ENCODE results near the gene DVL1. TPM values are rescaled to one million over a fixed set of nuclear protein-coding genes. Genes with fewer than 3 reads are reported as not detected.

Gene DVL1
- total RNA-seq, 4 donors from 2014 or later: 84.4 to 174 (median 88.9) TPM

DNA sequence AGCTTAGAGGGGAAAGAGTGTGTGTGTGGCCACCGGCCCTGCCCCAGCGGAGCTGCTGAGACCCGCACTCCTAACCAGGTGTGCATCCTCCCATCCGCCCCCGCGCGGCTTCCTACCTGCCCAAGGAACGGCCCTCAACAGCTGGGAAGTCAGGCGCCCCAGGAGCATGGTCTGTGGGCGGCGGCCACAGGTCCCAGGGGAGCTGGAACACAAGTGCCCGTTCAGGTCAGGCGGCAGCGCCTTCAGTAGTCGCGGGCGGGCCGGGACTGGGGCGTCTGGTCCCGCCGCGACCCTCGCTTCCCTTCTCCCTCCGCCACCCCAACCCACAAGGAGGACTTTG is 25.3 kb upstream of the DVL1 start:
- ATAC-seq: no peak
- H3K36me3 ChIP-seq: peaks cover 0 to 17% of the 10 kb centered on the region in 2 donors
- H3K27ac ChIP-seq: peak overlapping the region; percentile 85 to 99 (median 96)
- WGBS, 2 donors (ENCODE audit: low coverage in 1 of 2): no CpG with 5 or more reads among the region's 24 CpGs
- no peaks in the 10 kb centered on the region for H3K9me3 ChIP-seq
- H3K4me3 ChIP-seq: peak overlapping the region; percentile 73 to 99
- H3K4me1 ChIP-seq: peaks cover 0 to 43% (median 27%) of the 10 kb centered on the region in 3 donors
- H3K27me3 ChIP-seq: no peaks in the 10 kb centered on the region
- no peak for TF ChIP-seq POLR2AphosphoS5 (IDR thresholded peaks at IDR 0.05)
- no peak for TF ChIP-seq POLR2A (IDR thresholded peaks at IDR 0.05)
- no peak for TF ChIP-seq EP300 (IDR thresholded peaks at IDR 0.05)
- TF ChIP-seq, protein P1, sequence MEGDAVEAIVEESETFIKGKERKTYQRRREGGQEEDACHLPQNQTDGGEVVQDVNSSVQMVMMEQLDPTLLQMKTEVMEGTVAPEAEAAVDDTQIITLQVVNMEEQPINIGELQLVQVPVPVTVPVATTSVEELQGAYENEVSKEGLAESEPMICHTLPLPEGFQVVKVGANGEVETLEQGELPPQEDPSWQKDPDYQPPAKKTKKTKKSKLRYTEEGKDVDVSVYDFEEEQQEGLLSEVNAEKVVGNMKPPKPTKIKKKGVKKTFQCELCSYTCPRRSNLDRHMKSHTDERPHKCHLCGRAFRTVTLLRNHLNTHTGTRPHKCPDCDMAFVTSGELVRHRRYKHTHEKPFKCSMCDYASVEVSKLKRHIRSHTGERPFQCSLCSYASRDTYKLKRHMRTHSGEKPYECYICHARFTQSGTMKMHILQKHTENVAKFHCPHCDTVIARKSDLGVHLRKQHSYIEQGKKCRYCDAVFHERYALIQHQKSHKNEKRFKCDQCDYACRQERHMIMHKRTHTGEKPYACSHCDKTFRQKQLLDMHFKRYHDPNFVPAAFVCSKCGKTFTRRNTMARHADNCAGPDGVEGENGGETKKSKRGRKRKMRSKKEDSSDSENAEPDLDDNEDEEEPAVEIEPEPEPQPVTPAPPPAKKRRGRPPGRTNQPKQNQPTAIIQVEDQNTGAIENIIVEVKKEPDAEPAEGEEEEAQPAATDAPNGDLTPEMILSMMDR (IDR thresholded peaks at IDR 0.05): no peak

DNA sequence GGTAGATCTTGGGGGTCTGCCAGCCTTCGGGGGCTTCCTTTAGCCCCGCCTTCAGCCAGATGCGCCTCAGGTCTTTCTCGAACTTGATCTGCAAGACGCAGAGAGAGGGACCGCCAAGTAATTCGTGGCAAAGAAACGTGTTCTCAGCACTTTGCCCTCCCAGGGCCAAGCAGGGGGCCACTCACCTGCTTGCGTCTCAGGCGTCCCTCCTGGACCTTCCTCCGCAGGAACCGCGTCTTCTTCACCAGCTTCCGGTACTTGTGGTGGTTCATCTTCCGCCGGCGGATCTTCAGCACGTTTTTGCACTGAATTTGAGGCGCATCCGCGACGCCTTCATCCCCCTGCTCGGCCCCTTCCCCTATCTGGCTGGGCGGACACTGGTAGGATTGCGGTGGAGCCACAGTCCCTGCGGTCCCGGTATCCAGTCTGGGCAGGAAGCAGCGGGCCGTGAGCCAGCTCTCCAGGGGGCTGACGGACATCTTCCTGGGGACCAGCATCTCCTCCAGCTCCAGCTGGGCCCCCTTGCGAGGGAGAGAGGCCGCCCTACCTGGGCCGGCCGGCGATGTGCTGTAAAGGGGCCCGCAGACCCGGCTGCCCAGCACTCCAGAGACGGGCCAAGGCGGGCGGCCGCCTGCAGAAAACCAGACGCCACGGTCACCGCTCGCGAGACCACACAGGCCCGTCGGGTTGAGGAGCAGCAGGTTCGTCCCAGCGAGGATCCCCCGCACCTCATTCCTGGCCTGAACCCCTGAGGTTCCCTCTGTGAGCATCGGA is 24.8 kb upstream of the DVL1 start:
- ATAC-seq: no peak
- Histone ChIP-seq H3K4me1 (peaks cover 0 to 43% (median 27%) of the 10 kb centered on the region in 3 donors), H3K4me3 (peak overlapping the region; percentile 73 to 99), H3K27ac (peak overlapping the region in 3 of 4 donors; percentile 95 to 99 (median 97)), H3K27me3 (no peaks in the 10 kb centered on the region), H3K9me3 (no peaks in the 10 kb centered on the region), H3K36me3 (peaks cover 0 to 17% of the 10 kb centered on the region in 2 donors)
- WGBS, 2 donors (ENCODE audit: low coverage in 1 of 2): 83 to 93% methylated on average over 3 to 18 of the region's 52 CpGs
- TF ChIP-seq, protein P1 (IDR thresholded peaks at IDR 0.05): no peak
- no peak for TF ChIP-seq EP300 (IDR thresholded peaks at IDR 0.05)
- no peak for TF ChIP-seq POLR2AphosphoS5 (IDR thresholded peaks at IDR 0.05)
- TF ChIP-seq POLR2A (IDR thresholded peaks at IDR 0.05): no peak

DNA sequence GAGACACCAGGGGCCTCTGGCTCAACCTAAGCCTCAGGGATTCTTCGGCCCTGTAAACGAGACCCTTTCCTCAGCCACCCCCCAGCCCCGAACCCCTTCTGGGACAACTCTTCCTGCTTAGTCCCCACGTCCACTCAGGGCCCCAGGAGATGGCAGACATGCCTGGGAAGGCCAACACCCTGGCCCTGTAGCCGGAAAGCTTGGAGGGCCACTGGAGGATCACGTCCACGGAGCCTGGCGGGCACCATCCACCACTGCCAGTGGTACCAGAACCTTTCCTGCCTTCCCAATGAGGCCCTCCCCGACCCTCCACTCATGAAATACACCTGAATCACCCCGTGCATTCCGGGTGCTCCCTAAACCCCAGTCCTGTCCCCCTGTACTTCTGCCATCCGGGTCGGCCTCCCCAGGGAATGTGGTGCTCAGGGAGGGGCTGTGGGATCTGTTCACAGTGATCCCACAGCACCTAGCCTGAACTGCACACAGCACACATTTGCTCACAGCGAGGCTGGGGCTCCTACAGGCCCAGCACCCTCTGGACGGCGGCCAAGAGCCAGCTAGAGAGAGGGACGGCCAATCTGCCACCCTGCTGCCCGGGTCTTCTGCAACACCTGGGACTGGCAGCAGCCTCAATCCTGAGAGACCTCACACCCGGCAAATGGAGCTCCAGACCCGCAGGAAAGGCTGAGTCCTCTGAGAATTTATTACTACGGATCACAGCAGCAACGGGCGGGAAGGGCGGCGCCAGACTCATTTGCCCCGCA is 24.0 kb upstream of the DVL1 start:
- peaks cover 0 to 17% of the 10 kb centered on the region in 2 donors for H3K36me3 ChIP-seq
- peak overlapping the region in 1 of 2 donors; percentile 99 for H3K4me3 ChIP-seq
- H3K27me3 ChIP-seq: no peaks in the 10 kb centered on the region
- H3K4me1 ChIP-seq: peaks cover 0 to 43% (median 27%) of the 10 kb centered on the region in 3 donors
- no peaks in the 10 kb centered on the region for H3K9me3 ChIP-seq
- 77 to 91% methylated on average over 7 to 8 of the region's 26 CpGs for WGBS, 2 donors (ENCODE audit: low coverage in 1 of 2)
- peak overlapping the region in 1 of 4 donors; percentile 99 for H3K27ac ChIP-seq
- ATAC-seq: no peak
- TF ChIP-seq, protein P1 (IDR thresholded peaks at IDR 0.05): no peak
- TF ChIP-seq POLR2A (IDR thresholded peaks at IDR 0.05) (no peak), POLR2AphosphoS5 (IDR thresholded peaks at IDR 0.05) (no peak), EP300 (IDR thresholded peaks at IDR 0.05) (no peak)

DNA sequence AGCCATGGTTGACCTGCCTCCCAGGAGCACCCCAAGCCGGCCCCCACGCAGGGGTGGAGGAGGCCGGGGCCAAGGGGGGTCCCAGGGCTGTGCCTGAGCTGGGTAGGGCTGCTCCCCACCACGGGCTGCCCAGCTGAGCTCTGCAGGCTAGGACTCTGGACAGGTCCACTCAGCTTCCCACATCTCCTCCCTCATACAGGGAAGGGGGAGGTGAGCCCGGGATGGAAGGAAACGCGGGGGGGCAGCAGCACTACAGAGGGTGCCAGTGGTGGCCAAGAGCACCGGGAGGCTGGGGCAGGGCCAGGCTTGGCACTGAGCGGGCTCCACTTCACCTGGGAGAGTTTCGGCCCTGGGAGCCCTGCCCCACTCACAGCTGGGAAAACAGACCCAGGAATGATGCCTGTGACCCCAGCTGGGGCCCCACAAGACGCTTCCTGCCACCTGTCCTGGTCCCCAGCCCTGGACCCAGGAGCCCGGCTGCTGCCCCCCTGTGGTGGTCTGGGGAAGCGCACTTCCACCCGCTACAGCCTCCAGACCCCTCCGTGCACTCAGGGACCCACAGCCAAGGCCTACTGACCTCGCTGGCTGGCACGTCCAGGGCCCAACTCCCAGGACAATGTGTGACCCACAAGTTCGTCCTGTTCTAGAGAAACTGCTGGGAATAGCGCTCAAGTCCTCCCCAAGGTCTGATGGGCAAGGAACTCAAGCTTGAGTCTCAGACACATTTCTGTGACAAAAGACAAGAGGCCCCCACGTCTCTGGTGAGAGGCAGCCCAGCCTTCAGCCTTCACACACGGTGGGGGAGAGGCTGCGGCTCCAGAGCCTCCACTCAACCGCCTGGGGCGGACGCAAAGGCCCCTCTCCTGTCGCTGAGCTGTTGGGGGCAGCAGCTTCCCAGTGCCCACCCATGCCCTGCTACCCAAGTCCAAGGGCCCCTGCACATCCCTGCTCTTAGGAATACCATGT is 22.8 kb upstream of the DVL1 start:
- Histone ChIP-seq H3K4me3 (no peak overlapping the region), H3K27me3 (no peaks in the 10 kb centered on the region), H3K36me3 (peaks cover 0 to 17% of the 10 kb centered on the region in 2 donors), H3K27ac (peak overlapping the region in 3 of 4 donors; percentile 28 to 69 (median 46)), H3K4me1 (peaks cover 0 to 43% (median 27%) of the 10 kb centered on the region in 3 donors), H3K9me3 (no peaks in the 10 kb centered on the region)
- TF ChIP-seq, protein P1 (IDR thresholded peaks at IDR 0.05): peak in 3 of 4 experiments; percentile 82 to 98 (median 86)
- no peak for TF ChIP-seq POLR2A (IDR thresholded peaks at IDR 0.05)
- WGBS, 2 donors (ENCODE audit: low coverage in 1 of 2): no CpG with 5 or more reads among the region's 26 CpGs
- peak; percentile 16 for ATAC-seq
